Esophagus squamous epithelium (tissue), 5 donors: Measurements from ENCODE around the gene PDZD11. TPM values are rescaled to one million over a fixed set of nuclear protein-coding genes. Genes with fewer than 3 reads are reported as not detected.

ENCODE experiments used
- DNase-seq: peaks from one replicate; lab custom pipeline; 2025; lab: John Stamatoyannopoulos, UW
- H3K27ac ChIP-seq, 4 donors: fragments of 200-600 bp; sonication (generic); one replicate each; pipeline ENCODE4 v1.5.1; 2016 to 2019; ENCODE audit warnings: mild to moderate bottlenecking in 1 of 4
- H3K27me3 ChIP-seq, 4 donors: fragments of 200-600 bp; sonication (generic); 1 replicate in 3 of 4; 2 replicates in 1 of 4; pipeline versions ENCODE4 v1.5.1 to v1.6.0; 2017 to 2021; ENCODE audit warnings: antibody characterized with exemption in 1 of 4
- H3K36me3 ChIP-seq, 3 donors: fragments of 200-600 bp; sonication (generic); one replicate each; pipeline ENCODE4 v1.5.1; 2016 to 2019
- H3K4me1 ChIP-seq, 3 donors: fragments of 200-600 bp; sonication (generic); one replicate each; pipeline ENCODE4 v1.5.1; 2017 to 2019
- H3K4me3 ChIP-seq, 4 donors: fragments of 200-600 bp; sonication (generic); 1 replicate in 3 of 4; 2 replicates in 1 of 4; pipeline ENCODE4 v1.5.1; 2016 to 2019; ENCODE audit warnings: mild to moderate bottlenecking in 2 of 4, moderate library complexity in 1 of 4
- H3K9me3 ChIP-seq, 3 donors: fragments of 200-600 bp; sonication (generic); one replicate each; pipeline ENCODE4 v1.5.1; 2016 to 2019
- CTCF ChIP-seq, 6 experiments: fragments of 450-650 bp in 4 of 6; fragments of 200-600 bp in 2 of 6; sonication (generic) in 2 of 6; IDR thresholded peaks; one replicate each; pipeline ENCODE4 v1.5.1; 2016 to 2019; ENCODE audit warnings: antibody characterized with exemption in 6 of 6, mild to moderate bottlenecking in 4 of 6, moderate library complexity in 4 of 6
- POLR2A ChIP-seq, 4 donors: fragments of 450-650 bp; IDR thresholded peaks; one replicate each; pipeline ENCODE4 v1.6.1; 2017; ENCODE audit warnings: antibody characterized with exemption in 4 of 4, mild to moderate bottlenecking in 4 of 4, moderate library complexity in 3 of 4
- WGBS, 2 donors: methylation state at CpG; one replicate each; pipeline ENCODE4 v1.1.5; 2018; 5-methylcytosine and 5-hydroxymethylcytosine counted together
- intact Hi-C: fragments of 100-400 bp; cut with DNase I; formaldehyde crosslinking; loops from one replicate; pipeline ENCODE4 v1.15.0; 2022
- total RNA-seq, 4 donors: library from RNA; depleted of rRNA; stranded (reverse); fragments of >200 nt; gene quantifications; one replicate each; pipeline ENCODE4 v1.1.0, GENCODE V29; 2016
- donor health status: DM: yes; HTN: yes; CAD: no.

PDZD11 gene
- total RNA-seq, 4 donors from 2014 or later: 26.3 to 39.2 (median 31.0) TPM

- H3K9me3 ChIP-seq: no peaks in the 10 kb centered on the region
- DNase-seq: no peak
- H3K36me3 ChIP-seq: peaks cover 0 to 5% (median 0%) of the 10 kb centered on the region in 3 donors
- H3K27ac ChIP-seq: no peak overlapping the region
- H3K4me3 ChIP-seq: no peak overlapping the region
- intact Hi-C loops: no loop called here
- TF ChIP-seq CTCF (IDR thresholded peaks at IDR 0.05) (no peak), POLR2A (IDR thresholded peaks at IDR 0.05) (no peak)
- H3K27me3 ChIP-seq: no peaks in the 10 kb centered on the region
- H3K4me1 ChIP-seq: peaks cover 0 to 19% (median 5%) of the 10 kb centered on the region in 3 donors
- 0% methylated on average over 1 of the region's 1 CpG for WGBS, 2 donors
These were observed 3.1 kb upstream of the PDZD11 start for GRCh38 chrX:70292788-70293187.

- TF ChIP-seq POLR2A (IDR thresholded peaks at IDR 0.05): no peak
- TF ChIP-seq CTCF (IDR thresholded peaks at IDR 0.05): no peak
- intact Hi-C loops: no loop called here
- H3K36me3 ChIP-seq: peaks cover 0 to 35% (median 0%) of the 10 kb centered on the region in 3 donors
- peak overlapping the region; percentile 76 to 86 (median 83) for H3K27ac ChIP-seq
- peak overlapping the region; percentile 43 to 67 (median 56) for H3K4me3 ChIP-seq
- WGBS, 2 donors: 38 to 80% methylated on average over 1 to 11 of the region's 11 CpGs
- H3K27me3 ChIP-seq: no peaks in the 10 kb centered on the region
- H3K4me1 ChIP-seq: peaks cover 0 to 19% (median 5%) of the 10 kb centered on the region in 3 donors
- no peak for DNase-seq
- H3K9me3 ChIP-seq: no peaks in the 10 kb centered on the region
These were observed 447 bp downstream of the PDZD11 start for GRCh38 chrX:70289168-70289792.

- intact Hi-C loops: no loop called here
These were observed 7.8 kb downstream of the PDZD11 start, which contains the start of gene RAB41 for GRCh38 chrX:70281951-70282350. RAB41 (plus strand) TSS chrX:70282172; CDS start chrX:70282218, 46 bp downstream.

GRCh38 chrX:70280573-70280972 is 9.2 kb downstream of the PDZD11 start:
- WGBS, 2 donors: 78% methylated on average over 3 of the region's 3 CpGs; no CpG with 5 or more reads in 1 of the 2 donors
- intact Hi-C loops: no loop called here
- H3K27me3 ChIP-seq: no peaks in the 10 kb centered on the region

More at GRCh38 chrX:70281951-70282350, 7.8 kb downstream of the PDZD11 start, which contains the start of gene RAB41:
- H3K27me3 ChIP-seq: no peaks in the 10 kb centered on the region
- no peak within 1 kb of the TSS for H3K27ac ChIP-seq
- H3K36me3 ChIP-seq: peaks cover 0 to 28% (median 0%) of the 10 kb centered on the region in 3 donors
- H3K4me3 ChIP-seq: no peak within 1 kb of the TSS
- H3K4me1 ChIP-seq: no peaks in the 10 kb centered on the region
- H3K9me3 ChIP-seq: no peaks in the 10 kb centered on the region
- DNase-seq: no peak
- WGBS, 2 donors: 89 to 94% methylated on average over 14 to 16 of the region's 21 CpGs
- TF ChIP-seq CTCF (IDR thresholded peaks at IDR 0.05) (no peak), POLR2A (IDR thresholded peaks at IDR 0.05) (no peak)

More at GRCh38 chrX:70280573-70280972, 9.2 kb downstream of the PDZD11 start:
- H3K4me1 ChIP-seq: no peaks in the 10 kb centered on the region
- H3K36me3 ChIP-seq: peaks cover 0 to 14% (median 0%) of the 10 kb centered on the region in 3 donors
- H3K4me3 ChIP-seq: no peak overlapping the region
- TF ChIP-seq CTCF (IDR thresholded peaks at IDR 0.05) (no peak), POLR2A (IDR thresholded peaks at IDR 0.05) (no peak)
- DNase-seq: no peak
- no peaks in the 10 kb centered on the region for H3K9me3 ChIP-seq
- no peak overlapping the region for H3K27ac ChIP-seq
